ENCODE data around the gene IPP. TPM values are rescaled to one million over a fixed set of nuclear protein-coding genes. Genes with fewer than 3 reads are reported as not detected.
"Not testable (repeated sequence)": the region's sequence is repeated elsewhere in the genome, so short reads cannot be mapped to it uniquely, and the experiment has no call there.

The IPP gene
- total RNA-seq, 1 experiment from 2014 or later = 7.3 TPM

GRCh38 chr1:45739641-45740156 is 10.8 kb downstream of the IPP start:
- not testable (repeated sequence) for DNase-seq (ENCODE audit: low spot score)

DNA sequence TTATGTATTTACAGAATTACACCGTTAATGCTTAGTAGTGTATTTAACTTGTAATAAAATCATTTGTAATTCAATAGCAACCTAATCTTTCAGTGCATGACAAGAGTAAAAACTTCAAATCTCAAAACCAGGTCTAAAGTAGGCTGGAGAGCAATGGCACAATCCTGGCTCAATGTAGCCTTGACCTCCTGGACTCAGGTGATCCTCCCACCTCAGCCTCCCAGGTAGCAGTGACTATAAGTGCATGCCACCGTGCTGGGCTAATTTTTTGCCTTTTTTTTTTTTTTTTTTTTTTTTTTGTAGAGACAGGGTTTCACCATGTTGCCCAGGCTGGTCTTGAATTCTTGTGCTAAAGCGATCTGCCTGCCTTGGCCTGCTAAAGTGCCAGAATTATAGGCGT is 11.3 kb downstream of the IPP start:
- no peak for DNase-seq (ENCODE audit: low spot score)

DNA sequence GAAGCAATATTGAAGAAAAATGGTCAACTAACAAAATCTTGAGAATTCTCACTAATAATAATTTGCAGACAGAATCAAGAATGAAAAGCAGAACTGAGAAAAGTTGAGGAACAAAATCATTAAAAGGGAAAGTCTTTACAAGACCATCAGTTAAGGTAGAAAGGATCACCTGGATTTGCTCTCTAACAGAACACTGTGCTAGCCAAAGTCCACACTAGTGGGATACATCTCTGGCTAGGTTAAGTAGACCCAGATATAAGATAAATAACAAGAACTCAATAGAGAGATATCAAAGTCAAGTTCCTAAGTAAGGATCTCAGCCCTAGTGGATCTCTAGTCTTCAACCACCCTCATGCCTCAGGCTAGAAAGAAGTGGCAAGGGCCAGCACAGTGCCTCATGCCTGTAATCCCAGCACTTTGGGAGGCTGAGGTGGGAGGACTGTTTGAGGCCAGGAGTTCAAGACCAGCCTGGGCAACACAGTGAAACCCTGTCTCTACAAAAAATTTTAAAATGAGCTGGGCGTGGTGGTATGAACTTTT is 19.6 kb downstream of the IPP start:
- no peak for DNase-seq (ENCODE audit: low spot score)

DNA sequence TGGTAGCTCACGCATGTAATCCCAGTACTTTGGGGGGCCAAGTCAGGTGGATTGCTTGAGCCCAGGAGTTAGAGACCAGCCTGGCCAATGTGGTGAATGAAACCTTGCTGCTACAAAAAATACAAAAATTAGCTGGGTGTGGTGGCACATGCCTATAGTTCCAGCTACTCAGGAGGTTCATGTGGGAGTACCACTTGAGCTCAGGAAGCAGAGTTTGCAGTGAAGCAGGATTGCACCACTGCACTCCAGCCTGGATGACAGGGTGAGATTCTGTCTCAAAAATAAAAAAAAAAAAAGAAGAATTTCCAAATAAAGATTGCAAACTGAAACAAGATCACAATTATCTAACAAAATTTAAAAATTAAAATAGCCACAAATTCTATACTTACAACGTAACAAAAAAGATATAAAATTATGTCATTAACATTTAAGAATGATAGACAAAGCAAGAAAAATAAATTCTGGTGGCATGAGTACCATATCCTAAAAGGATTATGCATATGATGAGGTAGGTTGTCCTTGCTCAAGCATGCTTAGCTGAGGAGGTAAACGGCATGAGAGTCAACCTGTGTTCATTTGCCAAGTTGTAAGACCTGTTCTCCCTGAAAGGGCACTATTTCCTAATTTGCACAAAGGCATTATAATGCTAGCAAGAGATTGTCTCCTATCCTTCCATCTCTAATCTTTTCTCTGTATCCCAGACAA is 20.2 kb downstream of the IPP start:
- no peak for DNase-seq (ENCODE audit: low spot score)

DNA sequence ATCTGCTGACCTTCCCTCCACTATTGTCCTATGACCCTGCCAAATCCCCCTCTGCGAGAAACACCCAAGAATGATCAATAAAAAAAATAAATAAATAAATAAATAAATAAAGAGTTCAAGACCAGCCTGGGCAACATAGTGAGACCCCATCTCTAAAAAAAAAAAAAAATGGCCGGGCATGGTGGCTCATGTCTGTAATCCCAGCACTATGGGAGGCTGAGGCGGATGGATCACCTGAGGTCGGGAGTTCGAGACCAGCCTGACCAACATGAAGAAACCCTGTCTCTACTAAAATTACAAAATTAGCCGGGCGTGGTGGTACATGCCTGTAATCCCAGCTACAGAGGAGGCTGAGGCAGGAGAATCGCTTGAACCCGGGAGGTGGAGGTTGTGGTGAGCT is 24.4 kb downstream of the IPP start:
- not testable (repeated sequence) for DNase-seq (ENCODE audit: low spot score)

- no peak for DNase-seq (ENCODE audit: low spot score)
Measured at GRCh38 chr1:45723248-45723930, 27.1 kb downstream of the IPP start.

DNA sequence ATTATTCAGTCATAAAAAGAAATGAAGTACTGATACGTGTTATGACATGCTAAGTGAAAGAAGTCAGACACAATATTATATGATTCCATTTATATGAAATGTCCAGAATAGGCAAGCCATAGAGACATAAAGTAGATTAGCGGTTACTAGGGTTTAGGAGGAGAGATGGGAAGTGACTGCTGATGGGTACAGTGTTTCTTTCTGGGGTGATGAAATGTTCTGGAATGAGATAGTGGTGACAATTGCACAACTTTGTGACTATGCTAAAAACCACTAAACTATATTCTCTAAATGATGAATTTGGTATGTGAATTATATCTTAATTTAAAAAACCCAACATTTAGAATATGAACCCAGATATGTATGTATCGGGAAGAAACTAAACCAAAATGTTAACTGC is 27.6 kb downstream of the IPP start:
- no peak for DNase-seq (ENCODE audit: low spot score)

DNA sequence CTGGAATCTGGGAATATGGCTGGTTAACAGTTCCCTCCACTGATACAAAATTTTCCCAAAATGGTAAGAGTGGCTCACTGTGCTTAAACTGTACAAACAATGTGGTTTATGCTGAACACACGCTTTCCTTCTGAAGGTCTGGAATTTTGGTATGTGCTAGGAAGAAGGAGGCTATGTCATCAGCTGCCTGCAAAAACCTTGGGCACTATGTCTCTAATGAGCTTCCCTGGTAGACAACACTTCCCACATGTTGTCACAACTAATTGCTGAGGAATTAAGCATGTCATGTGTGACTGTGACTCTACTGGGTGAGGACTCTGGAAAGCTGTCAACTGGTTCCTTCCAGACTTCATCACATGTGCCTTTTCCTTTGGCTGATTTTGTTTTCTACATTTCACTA is 29.2 kb downstream of the IPP start:
- peak; percentile 33 for DNase-seq (ENCODE audit: low spot score)

DNA sequence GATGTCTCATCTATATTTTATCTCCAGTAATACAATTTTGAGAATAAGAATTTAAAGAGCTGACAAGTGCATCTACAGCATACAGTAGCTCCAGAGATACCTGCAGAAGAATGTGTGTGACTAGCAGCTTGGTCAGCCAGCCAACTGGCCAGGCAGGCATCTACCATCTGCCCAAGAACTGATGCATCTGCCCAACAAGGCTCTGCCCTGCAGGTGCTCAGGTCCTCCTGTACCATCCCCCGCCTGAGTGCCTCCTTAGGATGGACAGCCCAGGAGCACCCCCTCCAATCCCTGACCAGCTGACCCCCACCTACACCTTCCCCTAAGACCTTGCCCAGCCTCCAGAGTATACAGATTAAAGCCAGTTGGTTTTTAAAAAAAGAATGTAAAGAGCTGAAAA is 32.2 kb downstream of the IPP start:
- DNase-seq (ENCODE audit: low spot score) = no peak

DNA sequence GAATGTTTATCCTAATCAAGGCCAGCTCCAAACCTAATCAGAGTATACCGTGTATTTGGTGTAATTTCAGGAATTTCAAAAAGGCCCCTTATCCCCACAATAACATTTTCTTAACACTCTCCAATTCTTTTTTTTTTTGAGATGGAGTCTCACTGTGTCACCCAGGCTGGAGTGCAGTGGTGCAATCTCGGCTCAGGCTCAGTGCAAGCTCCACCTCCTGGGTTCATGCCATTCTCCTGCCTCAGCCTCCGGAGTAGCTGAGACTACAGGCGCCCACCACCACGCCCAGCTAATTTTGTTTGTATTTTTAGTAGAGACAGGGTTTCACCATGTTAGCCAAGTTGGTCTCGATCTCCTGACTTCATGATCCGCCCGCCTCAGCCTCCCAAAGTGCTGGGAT is 33.1 kb downstream of the IPP start:
- not testable (repeated sequence) for DNase-seq (ENCODE audit: low spot score)

- DNase-seq (ENCODE audit: low spot score) = no peak
Measured at GRCh38 chr1:45716700-45717099, 33.8 kb downstream of the IPP start.

DNA sequence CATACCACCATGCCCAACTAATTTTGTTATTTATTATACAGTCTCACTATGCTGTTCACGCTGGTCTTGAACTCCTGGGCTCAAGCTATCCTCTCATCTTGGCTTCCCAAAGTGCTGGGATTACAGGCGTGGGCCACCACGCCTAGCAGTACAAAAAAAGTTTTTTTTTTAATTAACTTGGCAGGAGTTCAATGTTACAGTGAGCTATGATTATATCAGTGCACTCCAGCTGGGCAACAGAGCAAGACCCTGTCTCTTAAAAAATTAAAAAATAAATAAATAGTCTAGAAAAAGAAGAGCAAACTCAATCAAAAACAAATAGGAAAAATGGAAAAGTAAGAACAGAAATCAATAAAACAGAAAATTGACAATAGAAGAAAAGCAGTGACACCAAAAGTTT is 36.7 kb downstream of the IPP start:
- no peak for DNase-seq (ENCODE audit: low spot score)

DNA sequence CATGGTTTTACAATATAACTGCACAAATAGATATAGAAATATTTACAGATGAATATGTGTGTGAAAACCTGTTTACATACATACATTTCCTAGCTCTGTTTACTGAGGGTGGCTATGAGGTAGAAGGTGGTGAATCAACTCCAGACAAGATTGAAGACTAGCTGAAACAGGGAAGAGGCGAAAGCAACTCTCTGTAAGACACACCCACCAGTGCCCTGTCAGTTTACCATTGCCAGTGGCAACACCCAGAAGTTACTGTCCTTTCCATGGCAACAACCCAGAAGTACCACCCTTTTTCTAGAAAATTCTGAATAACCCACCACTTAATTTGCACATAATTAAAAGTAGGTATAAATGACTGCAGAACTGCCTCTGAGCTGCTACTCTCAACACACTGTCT is 45.8 kb downstream of the IPP start:
- no peak for DNase-seq (ENCODE audit: low spot score)

- DNase-seq (ENCODE audit: low spot score) = no peak
Measured at GRCh38 chr1:45694823-45695222, 55.6 kb downstream of the IPP start.

- not testable (repeated sequence) for DNase-seq (ENCODE audit: low spot score)
Measured at GRCh38 chr1:45693811-45694210, 56.6 kb downstream of the IPP start.

DNA sequence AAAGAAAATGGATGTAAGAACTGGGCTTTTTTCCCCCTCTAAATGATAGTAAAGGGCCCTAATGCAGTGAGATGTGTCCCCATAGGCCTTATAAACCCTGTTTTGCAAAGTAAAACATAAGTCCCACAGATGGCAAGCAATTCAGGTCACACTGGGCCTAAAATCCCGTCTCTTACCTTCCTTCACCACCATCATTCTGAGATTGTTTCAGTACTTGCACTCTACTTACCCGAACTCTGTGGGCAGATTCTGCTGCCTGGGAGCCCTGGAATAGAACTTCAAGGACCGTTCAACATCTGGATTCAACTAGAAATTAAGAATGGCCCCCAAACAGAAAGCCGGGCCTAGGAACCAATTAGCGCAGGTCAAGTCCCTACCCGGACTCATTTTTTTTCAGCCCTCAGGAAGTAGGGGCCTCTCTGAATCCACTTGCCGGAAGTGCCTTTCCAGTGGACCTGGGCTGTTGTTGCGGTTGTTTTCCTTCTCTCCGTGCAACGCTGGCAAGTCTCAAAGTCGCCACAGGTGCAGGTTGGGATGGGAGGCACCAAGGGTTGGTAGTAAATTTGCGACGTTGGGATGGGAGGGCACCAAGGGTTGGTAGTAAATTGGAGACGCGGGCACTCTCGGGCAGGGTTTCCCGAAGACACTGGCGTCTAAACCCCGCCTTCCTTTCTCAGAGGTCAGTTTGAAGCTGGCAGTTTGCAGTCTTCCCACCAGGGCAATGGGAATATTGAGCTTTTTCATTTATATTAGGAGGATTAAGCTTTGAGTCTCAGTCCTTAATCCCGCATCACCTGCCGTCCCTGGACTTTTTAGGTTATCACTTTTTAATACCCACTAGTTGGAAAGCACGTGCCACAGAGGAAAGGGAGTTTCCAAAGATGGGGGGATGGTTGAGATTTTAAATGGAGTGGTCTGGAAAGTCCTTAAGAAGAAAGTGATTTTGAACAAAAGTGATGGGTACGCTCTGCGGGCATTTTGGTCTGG is 62.4 kb downstream of the IPP start, which contains the start of gene TMEM69:
Gene TMEM69 (plus strand): TSS at position 428 of the 987 bp plus-strand sequence. CDS start 2,888 bp downstream, outside the sequence.
- peak; percentile 86 for DNase-seq (ENCODE audit: low spot score)

- peak; percentile 99 for DNase-seq (ENCODE audit: low spot score)
Measured at GRCh38 chr1:45687014-45687753, 63.3 kb downstream of the IPP start.

DNA sequence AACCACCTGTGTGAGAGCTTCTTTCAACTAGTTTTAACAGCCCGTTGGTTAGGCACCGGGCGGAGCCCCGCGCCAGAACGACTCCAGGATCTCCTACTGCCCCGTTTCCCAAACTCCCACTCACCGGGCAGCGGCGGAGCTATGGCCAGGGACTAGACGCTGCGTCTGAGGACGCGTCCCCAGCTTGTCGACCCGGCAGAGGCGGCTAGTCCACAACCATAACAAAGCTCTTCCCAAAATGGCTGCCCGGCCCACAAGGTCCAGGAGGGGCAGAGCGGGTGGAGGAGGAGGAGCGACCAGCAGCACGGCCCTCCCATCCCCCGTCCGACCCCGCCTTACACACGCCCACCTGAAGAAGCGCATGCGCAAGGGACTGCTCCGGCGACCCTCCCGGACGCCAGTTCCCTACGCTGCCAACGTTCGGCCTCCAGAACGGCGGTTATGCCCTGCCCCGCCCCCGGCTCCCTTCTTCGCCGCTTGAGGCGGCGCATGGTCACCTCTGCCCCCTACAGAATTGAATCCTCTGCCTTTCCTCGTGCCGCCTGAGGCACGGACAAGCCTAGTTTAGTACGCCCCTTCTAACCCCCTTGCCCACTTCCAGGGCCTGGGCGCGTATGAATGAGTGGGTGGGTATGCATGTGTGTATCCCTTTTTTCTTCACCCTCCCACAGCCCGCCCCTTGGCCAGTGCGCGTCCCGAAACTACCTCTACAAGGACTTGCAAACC is 64.0 kb downstream of the IPP start, which contains the start of gene GPBP1L1:
Gene GPBP1L1 (minus strand): TSS at position 246 of the 726 bp plus-strand sequence. CDS start 27,446 bp downstream, outside the sequence.
- peak; percentile 97 for DNase-seq (ENCODE audit: low spot score)

DNA sequence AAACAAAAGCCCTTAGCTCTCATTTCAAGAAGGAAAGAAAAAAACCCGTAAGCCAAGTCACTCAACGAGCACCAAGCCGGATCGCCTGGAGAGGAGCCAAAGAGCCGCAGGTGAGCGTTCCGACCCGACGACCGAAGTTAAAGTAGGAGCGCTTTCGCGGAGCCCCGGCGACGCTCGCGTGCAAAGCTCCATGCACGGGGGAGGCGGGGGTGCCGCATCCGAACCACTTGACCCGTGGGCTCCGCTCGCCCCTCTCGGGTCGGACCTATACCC is 64.5 kb downstream of the IPP start:
- DNase-seq (ENCODE audit: low spot score) = peak; percentile 25

DNA sequence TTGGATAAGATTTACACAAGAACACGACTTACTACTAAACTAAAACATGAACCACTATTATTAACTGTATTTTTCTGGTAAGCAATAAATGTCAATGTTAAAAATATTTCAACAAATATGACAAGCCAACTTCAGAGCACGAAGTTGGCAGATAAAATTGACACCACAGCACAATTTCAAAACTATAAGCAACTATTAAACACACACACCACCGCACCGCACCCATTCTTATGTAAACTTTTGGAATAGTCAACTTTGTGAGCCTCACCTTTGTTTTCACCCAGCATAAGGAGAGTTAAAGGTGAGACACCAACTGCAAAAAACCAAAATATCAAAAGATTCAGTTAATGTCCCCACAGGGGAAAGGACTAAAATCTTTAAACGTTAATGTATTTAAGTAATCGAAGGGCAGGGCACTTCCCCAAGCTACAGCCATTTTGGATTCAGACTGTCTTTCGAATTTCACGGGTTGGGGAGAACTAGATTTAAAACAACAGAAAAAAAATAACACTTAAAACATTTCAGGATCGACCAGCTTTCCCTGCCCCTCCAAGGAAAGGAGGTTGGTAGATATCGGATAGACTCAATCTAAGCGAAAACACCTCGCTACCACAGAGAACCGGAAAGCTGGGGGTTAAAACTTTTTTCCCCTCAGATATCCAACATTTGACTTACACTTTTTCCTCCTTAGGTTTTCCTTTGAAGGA is 65.0 kb downstream of the IPP start:
- no peak for DNase-seq (ENCODE audit: low spot score)

All from H4 (cell line).